ENCODE results near the gene RSPO1. TPM values are rescaled to one million over a fixed set of nuclear protein-coding genes. Genes with fewer than 3 reads are reported as not detected.
A peak's percentile ranks its signal among the peaks of the same experiment; 100 is the strongest.
"Not testable (repeated sequence)": the region's sequence is repeated elsewhere in the genome, so short reads cannot be mapped to it uniquely, and the experiment has no call there.

RSPO1 gene
- total RNA-seq (2021) (not detected in 2 replicates), Bru-seq, nascent RNA (not detected), BruChase-seq, experiment 1, labeled RNA remaining after a 2-hour chase (not detected), BruChase-seq, experiment 2, labeled RNA remaining after a 6-hour chase (not detected)
- long read RNA-seq = 0 reads

DNA sequence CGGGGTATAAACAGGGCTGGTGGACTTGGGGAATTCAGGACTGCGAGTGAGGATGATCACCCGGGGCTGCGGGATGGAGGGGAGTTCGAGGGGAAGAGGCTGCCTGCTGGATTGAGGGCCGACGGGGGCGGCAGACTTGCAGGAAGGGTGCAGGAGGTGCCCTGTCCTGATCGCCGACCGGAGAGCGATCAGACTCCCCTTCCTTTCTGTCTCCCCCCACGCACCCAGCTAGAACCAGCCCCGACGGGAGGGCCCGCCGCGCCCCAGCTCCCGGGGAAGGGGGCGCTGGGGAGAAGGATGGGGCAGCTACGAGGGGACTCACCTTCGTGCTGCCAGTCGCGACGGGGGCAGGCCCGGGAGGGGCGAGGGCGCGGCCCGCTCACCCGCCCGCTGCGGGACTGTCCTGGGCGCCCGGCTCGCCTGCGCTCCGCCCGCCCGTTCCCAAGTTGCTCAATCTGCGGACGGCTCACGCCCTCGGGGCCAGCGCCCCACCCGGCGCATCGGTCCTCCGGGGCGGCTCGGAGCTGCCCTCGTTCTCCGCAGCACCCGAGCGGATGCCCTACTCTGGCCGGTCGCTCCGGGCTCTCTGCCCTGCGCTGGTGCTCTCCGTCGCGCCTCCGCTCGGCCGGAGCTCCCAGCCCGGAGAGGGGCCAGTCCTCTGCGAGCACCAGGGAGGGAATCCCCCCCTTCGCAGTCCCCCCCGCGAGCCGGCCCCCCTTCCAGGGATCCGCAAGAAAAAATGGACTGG is at the start of gene RSPO1:
TSS of gene RSPO1 (minus strand) at position 649 of the 748 bp plus-strand sequence. CDS start 5,231 bp downstream, outside the sequence.
- no TSS peak for BruUV-seq (replicated peaks)
- DNase-seq = no peak
- POLR2A ChIA-PET (ENCODE audit: unreplicated experiment) = no interaction called here
- Histone ChIP-seq H3K4me1 (replicated peaks; ENCODE audit: insufficient read depth) (no peaks in the 10 kb centered on the region), H4K20me1 (ENCODE audit: insufficient read depth) (no peaks in the 10 kb centered on the region; the same call in 1 of the 2 replicates), H3K4me2 (no peak within 1 kb of the TSS), H3K9me3 (ENCODE audit: insufficient read depth, low read depth) (no peaks in the 10 kb centered on the region), H3K27me3 (ENCODE audit: insufficient read depth, low read depth) (peaks cover 100% of the 10 kb centered on the region), H3K27ac (no peak within 1 kb of the TSS), H3K79me2 (ENCODE audit: low read depth) (no peaks in the 10 kb centered on the region), H3K36me3 (ENCODE audit: low read depth) (no peaks in the 10 kb centered on the region), H2AFZ (no peak within 1 kb of the TSS), H3K9me2 (ENCODE audit: insufficient read depth) (no peaks in the 10 kb centered on the region), H3K4me3 (no peak within 1 kb of the TSS), H3F3A (ENCODE audit: insufficient read depth, low read depth) (no peaks in the 10 kb centered on the region)
- CTCF ChIA-PET = no interaction called here
- intact Hi-C loops (cut with micrococcal nuclease; ENCODE audit: unreplicated experiment) = no loop called here
- TF ChIP-seq CTCF (conservative IDR thresholded peaks at IDR 0.05) = no peak
- no peak for TF ChIP-seq EZH2 (IDR thresholded peaks at IDR 0.05; ENCODE audit: low read depth)

- not testable (repeated sequence) for H3K9me2 ChIP-seq (ENCODE audit: insufficient read depth); H3K4me1 ChIP-seq (replicated peaks; ENCODE audit: insufficient read depth); H3K4me3 ChIP-seq; H4K20me1 ChIP-seq (ENCODE audit: insufficient read depth); DNase-seq; H3K4me2 ChIP-seq; H3K9me3 ChIP-seq (ENCODE audit: insufficient read depth, low read depth); H2AFZ ChIP-seq; H3K27me3 ChIP-seq (ENCODE audit: insufficient read depth, low read depth); H3K36me3 ChIP-seq (ENCODE audit: low read depth); H3K27ac ChIP-seq; BruUV-seq (replicated peaks)
- CTCF ChIA-PET = interaction anchor here (0.5 kb wide), 1 partner anchor 1526 kb away, joined by 3 read pairs; no protein-coding TSS in a partner anchor
- H3K79me2 ChIP-seq (ENCODE audit: low read depth) = peaks cover 14% of the 10 kb centered on the region
- POLR2A ChIA-PET (ENCODE audit: unreplicated experiment) = interaction anchor here (0.6 kb wide), 1 partner anchor 124 kb away, joined by 23 read pairs; the partner anchor contains the start of genes C1orf122 and YRDC
- intact Hi-C loops (cut with micrococcal nuclease; ENCODE audit: unreplicated experiment) = loop anchor here (5.0 kb wide), 1 partner anchor 982 kb away; no protein-coding TSS in a partner anchor
- peaks cover 17% of the 10 kb centered on the region for H3F3A ChIP-seq (ENCODE audit: insufficient read depth, low read depth)
Measured at GRCh38 chr1:37684182-37684581, 49.5 kb upstream of the RSPO1 start.

DNA sequence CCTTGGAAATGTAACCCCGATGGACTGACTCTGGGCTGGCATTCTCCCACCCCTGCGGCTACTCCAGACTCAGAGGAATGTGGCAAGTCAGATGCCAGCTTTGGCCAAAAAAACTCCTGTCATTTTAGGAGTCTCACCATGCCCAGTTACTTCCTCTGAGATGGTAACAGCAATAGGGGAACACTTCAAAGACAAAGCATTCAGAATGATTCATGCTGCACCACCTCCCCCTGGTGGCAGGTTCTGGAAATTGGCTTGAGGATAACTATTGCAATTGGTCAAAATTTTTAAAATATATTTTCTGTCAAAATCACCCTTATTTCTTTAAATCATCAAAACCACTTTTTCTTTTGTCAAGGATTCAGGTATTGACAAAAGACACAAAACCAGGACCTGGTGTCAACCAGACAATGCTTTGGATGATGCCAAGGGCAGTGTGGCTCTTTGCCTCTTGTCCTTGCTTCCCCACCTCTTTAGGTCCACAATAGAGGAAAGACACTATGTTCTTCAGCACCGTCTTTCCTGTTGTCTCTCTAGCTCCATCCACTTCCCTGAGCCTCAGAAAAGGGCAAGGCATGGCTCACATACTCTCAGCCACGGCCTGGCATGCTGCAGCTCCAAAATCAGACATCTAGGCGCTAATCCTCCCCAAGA is 47.8 kb upstream of the RSPO1 start:
- TF ChIP-seq CTCF (conservative IDR thresholded peaks at IDR 0.05) (peak; percentile 96), EZH2 (IDR thresholded peaks at IDR 0.05; ENCODE audit: low read depth) (no peak)
- BruUV-seq (replicated peaks) = no TSS peak
- no peak overlapping the region for H2AFZ ChIP-seq
- no peaks in the 10 kb centered on the region for H3K79me2 ChIP-seq (ENCODE audit: low read depth)
- H3K4me3 ChIP-seq = no peak overlapping the region
- no peak overlapping the region for H3K27ac ChIP-seq
- no peak overlapping the region for H3K4me2 ChIP-seq
- H3K36me3 ChIP-seq (ENCODE audit: low read depth) = peaks cover 10% of the 10 kb centered on the region; the same call in 1 of the 2 replicates
- intact Hi-C loops (cut with micrococcal nuclease; ENCODE audit: unreplicated experiment) = loop anchor here (1.0 to 5.0 kb wide), 4 partner anchors 79 to 1106 kb away; no protein-coding TSS in a partner anchor
- ChIA-PET POLR2A (ENCODE audit: unreplicated experiment) (no interaction called here), CTCF (interaction anchor here (0.7 kb wide), 2 partner anchors 79 to 114 kb away, joined by 3 read pairs; no protein-coding TSS in a partner anchor)
- no peaks in the 10 kb centered on the region for H3K4me1 ChIP-seq (replicated peaks; ENCODE audit: insufficient read depth)
- no peaks in the 10 kb centered on the region for H3K27me3 ChIP-seq (ENCODE audit: insufficient read depth, low read depth)
- no peaks in the 10 kb centered on the region for H3K9me3 ChIP-seq (ENCODE audit: insufficient read depth, low read depth)
- H4K20me1 ChIP-seq (ENCODE audit: insufficient read depth) = 0 out of 2 replicates have a peak, but pooled peaks cover 4% of the 10 kb centered on the region
- H3F3A ChIP-seq (ENCODE audit: insufficient read depth, low read depth) = peaks cover 17% of the 10 kb centered on the region
- no peaks in the 10 kb centered on the region for H3K9me2 ChIP-seq (ENCODE audit: insufficient read depth)
- peak in 1 of 2 experiments; percentile 66 for DNase-seq

Data from PC-9 (cell line).